ENCODE results near the gene GPRC5C. TPM values are rescaled to one million over a fixed set of nuclear protein-coding genes. Genes with fewer than 3 reads are reported as not detected.
"Not testable (repeated sequence)": the region's sequence is repeated elsewhere in the genome, so short reads cannot be mapped to it uniquely, and the experiment has no call there.

Gene GPRC5C
- total RNA-seq, 3 donors from 2014 or later (not counting 1 experiment from before 2014, with no cell fraction given): 0.26 to 0.60 (median 0.29) TPM

DNA sequence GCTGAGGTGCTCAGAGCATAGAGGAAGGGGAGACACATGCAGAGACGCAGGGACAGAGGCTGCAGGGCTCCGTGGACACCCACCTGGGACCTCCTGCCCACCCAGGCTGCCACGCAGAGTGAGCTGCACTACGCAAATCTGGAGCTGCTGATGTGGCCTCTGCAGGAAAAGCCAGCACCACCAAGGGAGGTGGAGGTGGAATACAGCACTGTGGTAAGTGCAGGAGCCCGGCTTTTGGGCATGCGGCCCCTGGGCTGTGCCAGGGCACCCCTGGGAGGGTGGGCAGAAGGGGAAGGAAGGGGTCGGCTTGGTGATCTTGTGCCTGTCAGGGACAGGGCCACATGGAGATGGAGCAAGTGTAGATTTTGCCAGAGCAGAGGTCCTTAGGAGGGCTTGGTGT lies 49.7 kb downstream of the GPRC5C start:
- peak overlapping the region; percentile 44 for H3K27ac ChIP-seq (ENCODE audit: low read length)
- Mint-ChIP-seq H3K4me1 (peaks cover 65 to 82% of the 10 kb centered on the region in 2 donors), H3K4me3 (no peak overlapping the region), H3K27ac (peak overlapping the region; percentile 92 to 93), H3K9me3 (no peaks in the 10 kb centered on the region), H3K27me3 (ENCODE audit: low read depth in 2 of 2) (no peaks in the 10 kb centered on the region), H3K36me3 (peaks cover 25% of the 10 kb centered on the region)
- no peak for DNase-seq
- H3K27me3 ChIP-seq (ENCODE audit: control insufficient read depth, insufficient read depth, low read length): no peaks in the 10 kb centered on the region
- H3K36me3 ChIP-seq (ENCODE audit: control insufficient read depth, insufficient read depth, low read length): peaks cover 97% of the 10 kb centered on the region
- peaks cover 62% of the 10 kb centered on the region for H3K4me1 ChIP-seq (ENCODE audit: control insufficient read depth, insufficient read depth, low read length)
- TF ChIP-seq, protein P1, sequence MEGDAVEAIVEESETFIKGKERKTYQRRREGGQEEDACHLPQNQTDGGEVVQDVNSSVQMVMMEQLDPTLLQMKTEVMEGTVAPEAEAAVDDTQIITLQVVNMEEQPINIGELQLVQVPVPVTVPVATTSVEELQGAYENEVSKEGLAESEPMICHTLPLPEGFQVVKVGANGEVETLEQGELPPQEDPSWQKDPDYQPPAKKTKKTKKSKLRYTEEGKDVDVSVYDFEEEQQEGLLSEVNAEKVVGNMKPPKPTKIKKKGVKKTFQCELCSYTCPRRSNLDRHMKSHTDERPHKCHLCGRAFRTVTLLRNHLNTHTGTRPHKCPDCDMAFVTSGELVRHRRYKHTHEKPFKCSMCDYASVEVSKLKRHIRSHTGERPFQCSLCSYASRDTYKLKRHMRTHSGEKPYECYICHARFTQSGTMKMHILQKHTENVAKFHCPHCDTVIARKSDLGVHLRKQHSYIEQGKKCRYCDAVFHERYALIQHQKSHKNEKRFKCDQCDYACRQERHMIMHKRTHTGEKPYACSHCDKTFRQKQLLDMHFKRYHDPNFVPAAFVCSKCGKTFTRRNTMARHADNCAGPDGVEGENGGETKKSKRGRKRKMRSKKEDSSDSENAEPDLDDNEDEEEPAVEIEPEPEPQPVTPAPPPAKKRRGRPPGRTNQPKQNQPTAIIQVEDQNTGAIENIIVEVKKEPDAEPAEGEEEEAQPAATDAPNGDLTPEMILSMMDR (IDR thresholded peaks at IDR 0.05): no peak
- H3K9me3 ChIP-seq (ENCODE audit: control insufficient read depth, insufficient read depth, low read length): no peaks in the 10 kb centered on the region
- ATAC-seq: no peak
- 91% methylated on average over 7 of the region's 7 CpGs for WGBS (ENCODE audit: insufficient coverage)
- intact Hi-C loops (cut with micrococcal nuclease): no loop called here
- H3K4me3 ChIP-seq (ENCODE audit: low read length): no peak overlapping the region

DNA sequence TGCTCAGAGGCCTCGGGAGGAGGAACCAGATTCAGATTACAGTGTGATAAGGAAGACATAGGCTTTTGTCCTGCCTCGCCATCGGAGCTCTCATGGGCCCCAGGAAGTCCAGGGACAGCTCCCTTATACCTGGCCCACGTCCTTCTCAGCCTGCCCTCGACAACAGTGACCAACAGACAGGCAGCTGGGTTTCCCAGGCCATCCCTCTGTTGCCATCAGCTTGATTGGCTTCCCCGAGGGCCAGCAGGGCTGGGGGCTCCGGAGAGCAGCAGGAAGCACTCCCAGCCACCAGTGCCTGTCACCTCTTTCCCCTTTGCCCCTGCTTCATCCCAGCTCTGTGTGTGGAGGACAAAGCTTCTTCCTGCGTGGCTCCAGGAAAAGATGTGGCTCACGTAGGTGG lies 52.2 kb downstream of the GPRC5C start:
- Histone ChIP-seq H3K4me1 (ENCODE audit: control insufficient read depth, insufficient read depth, low read length) (peaks cover 43% of the 10 kb centered on the region), H3K36me3 (ENCODE audit: control insufficient read depth, insufficient read depth, low read length) (peaks cover 84% of the 10 kb centered on the region), H3K9me3 (ENCODE audit: control insufficient read depth, insufficient read depth, low read length) (peaks cover 3% of the 10 kb centered on the region), H3K4me3 (ENCODE audit: low read length) (no peak overlapping the region), H3K27ac (ENCODE audit: low read length) (no peak overlapping the region), H3K27me3 (ENCODE audit: control insufficient read depth, insufficient read depth, low read length) (no peaks in the 10 kb centered on the region)
- WGBS (ENCODE audit: insufficient coverage): 91% methylated on average over 9 of the region's 9 CpGs
- ATAC-seq: no peak
- intact Hi-C loops (cut with micrococcal nuclease): no loop called here
- H3K4me1 Mint-ChIP-seq: peaks cover 59 to 78% of the 10 kb centered on the region in 2 donors
- TF ChIP-seq, protein P1 (IDR thresholded peaks at IDR 0.05): no peak
- no peaks in the 10 kb centered on the region for H3K9me3 Mint-ChIP-seq
- no peaks in the 10 kb centered on the region for H3K27me3 Mint-ChIP-seq (ENCODE audit: low read depth in 2 of 2)
- H3K36me3 Mint-ChIP-seq: peaks cover 30% of the 10 kb centered on the region
- H3K4me3 Mint-ChIP-seq: no peak overlapping the region
- DNase-seq: no peak
- peak overlapping the region; percentile 92 to 93 for H3K27ac Mint-ChIP-seq

DNA sequence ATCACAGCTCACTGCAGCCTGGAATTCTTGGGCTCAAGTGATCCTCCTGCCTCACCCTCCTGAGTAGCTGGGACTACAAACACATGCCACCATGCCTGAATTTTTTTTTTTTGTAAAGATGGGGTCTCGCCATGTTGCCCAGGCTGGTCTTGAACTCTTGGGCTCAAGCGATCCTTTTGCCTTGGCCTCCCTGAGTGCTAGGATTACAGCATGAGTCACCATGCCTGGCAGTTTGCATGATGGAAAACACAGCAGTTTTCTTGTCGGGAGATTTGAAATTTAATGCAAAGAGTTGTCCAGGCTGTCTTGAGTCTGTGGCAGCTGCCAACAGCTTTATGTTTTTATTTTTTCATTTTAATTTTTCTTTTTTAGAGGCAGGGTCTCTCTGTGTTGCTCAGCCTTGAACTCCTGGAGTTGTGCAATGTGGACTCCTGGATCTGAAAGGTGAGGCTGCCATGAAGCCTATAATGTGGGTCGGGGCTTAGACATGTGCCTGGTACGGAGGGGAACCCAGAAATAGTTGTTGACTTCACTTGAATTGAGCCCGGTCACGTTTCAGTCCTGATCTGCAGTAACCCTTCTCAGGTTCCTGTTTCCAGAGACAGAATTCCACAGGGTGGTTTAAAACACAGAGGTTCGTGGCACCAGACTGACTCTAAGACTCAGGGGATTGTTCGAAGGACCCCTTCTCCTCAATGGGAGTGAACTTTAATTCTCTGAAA lies 53.3 kb downstream of the GPRC5C start:
- H3K36me3 ChIP-seq (ENCODE audit: control insufficient read depth, insufficient read depth, low read length): peaks cover 75% of the 10 kb centered on the region
- TF ChIP-seq, protein P1 (IDR thresholded peaks at IDR 0.05): no peak
- Mint-ChIP-seq H3K4me3 (no peak overlapping the region), H3K27ac (peak overlapping the region; percentile 92 to 93), H3K4me1 (peaks cover 59 to 78% of the 10 kb centered on the region in 2 donors), H3K36me3 (peaks cover 19% of the 10 kb centered on the region), H3K27me3 (ENCODE audit: low read depth in 2 of 2) (no peaks in the 10 kb centered on the region), H3K9me3 (no peaks in the 10 kb centered on the region)
- no peak overlapping the region for H3K4me3 ChIP-seq (ENCODE audit: low read length)
- H3K4me1 ChIP-seq (ENCODE audit: control insufficient read depth, insufficient read depth, low read length): peaks cover 32% of the 10 kb centered on the region
- ATAC-seq (no peak), DNase-seq (no peak)
- no peaks in the 10 kb centered on the region for H3K27me3 ChIP-seq (ENCODE audit: control insufficient read depth, insufficient read depth, low read length)
- 93% methylated on average over 9 of the region's 9 CpGs for WGBS (ENCODE audit: insufficient coverage)
- no peak overlapping the region for H3K27ac ChIP-seq (ENCODE audit: low read length)
- intact Hi-C loops (cut with micrococcal nuclease): no loop called here
- H3K9me3 ChIP-seq (ENCODE audit: control insufficient read depth, insufficient read depth, low read length): peaks cover 3% of the 10 kb centered on the region

DNA sequence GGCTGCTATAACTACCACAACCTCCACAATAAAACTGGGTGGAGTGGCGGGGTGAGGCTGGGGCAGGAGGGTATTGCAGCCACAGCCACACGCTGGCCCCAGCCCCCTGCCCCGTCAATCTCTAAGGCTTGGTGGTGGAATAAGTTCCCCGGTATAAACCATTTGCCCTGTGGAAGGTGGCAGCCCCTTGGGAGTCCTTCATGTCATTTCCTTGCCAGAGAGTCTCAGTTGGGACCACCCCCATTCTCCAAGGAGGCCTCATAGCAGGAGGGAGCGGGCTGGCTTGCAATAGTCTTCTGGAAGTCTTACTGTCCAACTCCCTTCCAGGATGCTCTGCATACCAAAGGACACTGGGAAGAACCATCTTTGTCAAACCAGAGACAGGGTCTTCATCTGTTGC lies 54.0 kb downstream of the GPRC5C start:
- no peaks in the 10 kb centered on the region for H3K27me3 Mint-ChIP-seq (ENCODE audit: low read depth in 2 of 2)
- Histone ChIP-seq H3K9me3 (ENCODE audit: control insufficient read depth, insufficient read depth, low read length) (peaks cover 3% of the 10 kb centered on the region), H3K4me1 (ENCODE audit: control insufficient read depth, insufficient read depth, low read length) (peaks cover 30% of the 10 kb centered on the region), H3K27ac (ENCODE audit: low read length) (no peak overlapping the region), H3K27me3 (ENCODE audit: control insufficient read depth, insufficient read depth, low read length) (no peaks in the 10 kb centered on the region), H3K36me3 (ENCODE audit: control insufficient read depth, insufficient read depth, low read length) (peaks cover 70% of the 10 kb centered on the region), H3K4me3 (ENCODE audit: low read length) (no peak overlapping the region)
- ATAC-seq: no peak
- H3K36me3 Mint-ChIP-seq: peaks cover 14% of the 10 kb centered on the region
- no peaks in the 10 kb centered on the region for H3K9me3 Mint-ChIP-seq
- peaks cover 55 to 78% of the 10 kb centered on the region in 2 donors for H3K4me1 Mint-ChIP-seq
- intact Hi-C loops (cut with micrococcal nuclease): no loop called here
- no peak for DNase-seq
- TF ChIP-seq, protein P1 (IDR thresholded peaks at IDR 0.05): no peak
- H3K27ac Mint-ChIP-seq: peak overlapping the region; percentile 92 to 93
- 87% methylated on average over 5 of the region's 5 CpGs for WGBS (ENCODE audit: insufficient coverage)
- no peak overlapping the region for H3K4me3 Mint-ChIP-seq

DNA sequence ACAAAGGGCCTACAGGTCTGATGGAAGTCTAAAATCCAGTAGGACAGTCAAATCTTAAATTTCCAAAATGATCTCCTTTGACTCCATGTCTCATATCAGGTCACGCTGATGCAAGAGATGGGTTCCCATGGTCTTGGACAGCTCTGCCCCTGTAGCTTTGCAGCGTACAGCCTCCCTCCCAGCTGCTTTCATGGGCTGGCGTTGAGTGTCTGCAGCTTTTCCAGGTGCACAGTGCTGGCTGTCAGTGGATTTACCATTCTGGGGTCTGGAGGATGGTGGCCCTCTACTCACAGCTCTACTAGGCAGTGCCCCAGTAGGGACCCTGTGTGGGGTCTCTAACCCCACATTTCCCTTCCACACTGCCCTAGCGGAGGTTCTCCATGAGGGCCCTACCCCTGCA lies 56.4 kb downstream of the GPRC5C start:
- H3K36me3 Mint-ChIP-seq; DNase-seq; ATAC-seq; intact Hi-C loops (cut with micrococcal nuclease); H3K4me3 ChIP-seq (ENCODE audit: low read length); H3K27ac ChIP-seq (ENCODE audit: low read length); H3K9me3 Mint-ChIP-seq; H3K27me3 ChIP-seq (ENCODE audit: control insufficient read depth, insufficient read depth, low read length); H3K9me3 ChIP-seq (ENCODE audit: control insufficient read depth, insufficient read depth, low read length); H3K27me3 Mint-ChIP-seq (ENCODE audit: low read depth in 2 of 2); H3K4me3 Mint-ChIP-seq: not testable (repeated sequence)
- 93% methylated on average over 4 of the region's 4 CpGs for WGBS (ENCODE audit: insufficient coverage)
- peaks cover 47% of the 10 kb centered on the region for H3K36me3 ChIP-seq (ENCODE audit: control insufficient read depth, insufficient read depth, low read length)
- peaks cover 47% of the 10 kb centered on the region for H3K4me1 ChIP-seq (ENCODE audit: control insufficient read depth, insufficient read depth, low read length)
- Mint-ChIP-seq H3K4me1 (peaks cover 60 to 80% of the 10 kb centered on the region in 2 donors), H3K27ac (peak overlapping the region; percentile 78 to 88)
